Retina (tissue), 1 donor: ENCODE measurements around the gene STX10.

Experiments
- DNase-seq: peaks from one replicate; pipeline ENCODE4 v3.0.0-alpha.2; 2016

Gene STX10

GRCh38 chr19:13138916-13139198 lies 11.3 kb downstream of the STX10 start:
- DNase-seq, result no peak

- DNase-seq, result no peak
Measured at GRCh38 chr19:13138171-13138915, 11.8 kb downstream of the STX10 start.

- DNase-seq, result no peak
Measured at GRCh38 chr19:13137290-13137794, 12.8 kb downstream of the STX10 start.

- DNase-seq, result no peak
Measured at GRCh38 chr19:13135068-13136062, 14.8 kb downstream of the STX10 start.

GRCh38 chr19:13134626-13135025 lies 15.5 kb downstream of the STX10 start:
- no peak for DNase-seq

- no peak for DNase-seq
Measured at GRCh38 chr19:13133241-13133870, 16.8 kb downstream of the STX10 start.

GRCh38 chr19:13132471-13133180 lies 17.5 kb downstream of the STX10 start:
- no peak for DNase-seq

- DNase-seq, result no peak
Measured at GRCh38 chr19:13130886-13131490, 19.2 kb downstream of the STX10 start.

GRCh38 chr19:13129384-13129783 lies 20.8 kb downstream of the STX10 start:
- no peak for DNase-seq

GRCh38 chr19:13128583-13128982 lies 21.6 kb downstream of the STX10 start:
- no peak for DNase-seq

- DNase-seq, result no peak
Measured at GRCh38 chr19:13127811-13128575, 22.2 kb downstream of the STX10 start.

- no peak for DNase-seq
Measured at GRCh38 chr19:13127051-13127450, 23.1 kb downstream of the STX10 start.

GRCh38 chr19:13122980-13123957 lies 26.9 kb downstream of the STX10 start:
- DNase-seq, result no peak

GRCh38 chr19:13122275-13122878 lies 27.8 kb downstream of the STX10 start:
- no peak for DNase-seq

- DNase-seq, result no peak
Measured at GRCh38 chr19:13121551-13122274, 28.5 kb downstream of the STX10 start.

- DNase-seq, result no peak
Measured at GRCh38 chr19:13120817-13121216, 29.4 kb downstream of the STX10 start.

- DNase-seq, result no peak
Measured at GRCh38 chr19:13120031-13120430, 30.1 kb downstream of the STX10 start.

- no peak for DNase-seq
Measured at GRCh38 chr19:13119627-13120026, 30.5 kb downstream of the STX10 start.
